K562 (cell line): ENCODE data around the gene FUZ. TPM values are rescaled to one million over a fixed set of nuclear protein-coding genes. Genes with fewer than 3 reads are reported as not detected.

ENCODE experiments used
- BCL6 ChIP-seq: fragments of 250-450 bp; sonication (Bioruptor Pico); IDR thresholded peaks from 2 replicates; pipeline ENCODE4 v1.4.0; 2020
- GATAD2A ChIP-seq: fragments of 450-650 bp; IDR thresholded peaks from 2 replicates; pipeline ENCODE4 v1.6.1; 2017
- HDGF ChIP-seq: fragments of 450-650 bp; IDR thresholded peaks from 2 replicates; pipeline ENCODE4 v1.6.1; 2016
- IRF2 ChIP-seq: sonication (generic); formaldehyde crosslinking; IDR thresholded peaks from 2 replicates; pipeline ENCODE4 v1.8.1; 2022; ENCODE audit warnings: mild to moderate bottlenecking, missing genetic modification reagents
- MYNN ChIP-seq, 2 experiments: sonication (generic); formaldehyde crosslinking in 1 of 2; IDR thresholded peaks; 2 replicates each; pipeline versions ENCODE4 v1.5.0 to v1.6.1; 2016 to 2020; ENCODE audit warnings: antibody characterized with exemption in 1 of 2, missing genetic modification reagents in 1 of 2
- PHF8 ChIP-seq: fragments of 200-600 bp; sonication (generic); IDR thresholded peaks from 2 replicates; pipeline ENCODE4 v1.6.1; 2012; ENCODE audit warnings: mixed run types, mild to moderate bottlenecking, inconsistent platforms, low read length, moderate library complexity, borderline replicate concordance
- POLR2G ChIP-seq: fragments of 200-400 bp; formaldehyde crosslinking; IDR thresholded peaks from 2 replicates; pipeline ENCODE4 v1.6.1; 2017; ENCODE audit warnings: low read depth, mild to moderate bottlenecking, antibody characterized with exemption, low read length, moderate library complexity
- SIN3A ChIP-seq, 2 experiments: fragments of 150-350 bp in 1 of 2; IDR thresholded peaks; 2 replicates each; pipeline ENCODE4 v1.6.1; 2011 to 2016; ENCODE audit warnings: borderline replicate concordance in 2 of 2, low read depth in 2 of 2, low read length in 2 of 2, mild to moderate bottlenecking in 2 of 2, moderate library complexity in 2 of 2; ENCODE audit not compliant: control insufficient read depth in 1 of 2
- SMAD2 ChIP-seq: fragments of 150-350 bp; IDR thresholded peaks from 2 replicates; pipeline ENCODE4 v1.6.1; 2014; ENCODE audit warnings: low read depth, mild to moderate bottlenecking, low read length
- SRSF1 ChIP-seq: fragments of 200-400 bp; formaldehyde crosslinking; IDR thresholded peaks from 2 replicates; pipeline ENCODE4 v1.6.1; 2017; ENCODE audit warnings: mild to moderate bottlenecking, low read depth, low read length, moderate library complexity
- TARDBP ChIP-seq: fragments of 450-650 bp; IDR thresholded peaks from 2 replicates; pipeline ENCODE4 v1.6.1; 2016
- TBL1XR1 ChIP-seq, 2 experiments: IDR thresholded peaks; 2 replicates each; pipeline ENCODE4 v1.6.1; 2012; ENCODE audit warnings: improper control_type of control experiment in 2 of 2, low read length in 2 of 2, mild to moderate bottlenecking in 1 of 2
- XRCC5 ChIP-seq: fragments of 200-400 bp; formaldehyde crosslinking; IDR thresholded peaks from 2 replicates; pipeline ENCODE4 v1.6.1; 2017; ENCODE audit warnings: low read depth, mild to moderate bottlenecking, low read length
- ZKSCAN3 ChIP-seq: fragments of 250-450 bp; sonication (Bioruptor Pico); IDR thresholded peaks from 2 replicates; pipeline ENCODE4 v1.4.0; 2020
- ZNF143 ChIP-seq: sonication (generic); formaldehyde crosslinking; IDR thresholded peaks from 2 replicates; pipeline ENCODE4 v1.9.0; 2022; ENCODE audit warnings: mild to moderate bottlenecking, missing genetic modification reagents
- ZNF263 ChIP-seq: sonication (generic); formaldehyde crosslinking; IDR thresholded peaks from 2 replicates; pipeline ENCODE4 v1.8.0; 2022; ENCODE audit warnings: mild to moderate bottlenecking, missing genetic modification reagents, borderline replicate concordance
- polyA plus RNA-seq, 8 experiments: library from polyadenylated mRNA; depleted of rRNA in 4 of 8; stranded (reverse) in 5 of 8; unstranded in 3 of 8; fragments of >200 nt; fragmentation: Nextera tagmentation in 2 of 8; fragmentation: Illumina TruSeq in 1 of 8; extraction: Ambion mirVana in 2 of 8; extraction: Trizol in 1 of 8; gene quantifications; 2 replicates each; pipeline versions ENCODE4 v1.2.1 to v1.2.3, GENCODE V29; 2011 to 2014; ENCODE audit warnings: inconsistent platforms in 1 of 8, missing spikeins in 1 of 8
- total RNA-seq, 7 experiments: library from RNA; depleted of rRNA in 6 of 7; stranded (reverse); fragments of >200 nt in 6 of 7; fragmentation: Illumina TruSeq in 2 of 7; extraction: Trizol in 2 of 7; gene quantifications; 2 replicates each; pipeline versions ENCODE4 v1.2.1 to v1.2.3, GENCODE V29; 2011 to 2021; ENCODE audit warnings: low replicate concordance in 1 of 7
- TF ChIP-seq, protein P1 (sequence below): IDR thresholded peaks from 2 replicates; pipeline ENCODE4 v1.6.1; 2011; ENCODE audit warnings: borderline replicate concordance, low read depth, mild to moderate bottlenecking, moderate library complexity, low read length; ENCODE audit not compliant: insufficient read depth, poor library complexity, severe bottlenecking
- TF ChIP-seq, protein P2 (sequence below): sonication (generic); formaldehyde crosslinking; IDR thresholded peaks from 2 replicates; pipeline ENCODE4 v1.8.0; 2022; ENCODE audit warnings: mild to moderate bottlenecking, missing genetic modification reagents
- TF ChIP-seq, protein P3 (sequence below): sonication (generic); formaldehyde crosslinking; IDR thresholded peaks from 2 replicates; pipeline ENCODE4 v1.8.1; 2023; ENCODE audit warnings: mild to moderate bottlenecking, missing genetic modification reagents

Gene FUZ
- total and polyA plus RNA-seq, 9 of the 15 experiments (the other 6 are each of a cell fraction or from before 2014, with no cell fraction given), result 0.17 to 7.6 (median 3.6) TPM; not detected in 1

DNA sequence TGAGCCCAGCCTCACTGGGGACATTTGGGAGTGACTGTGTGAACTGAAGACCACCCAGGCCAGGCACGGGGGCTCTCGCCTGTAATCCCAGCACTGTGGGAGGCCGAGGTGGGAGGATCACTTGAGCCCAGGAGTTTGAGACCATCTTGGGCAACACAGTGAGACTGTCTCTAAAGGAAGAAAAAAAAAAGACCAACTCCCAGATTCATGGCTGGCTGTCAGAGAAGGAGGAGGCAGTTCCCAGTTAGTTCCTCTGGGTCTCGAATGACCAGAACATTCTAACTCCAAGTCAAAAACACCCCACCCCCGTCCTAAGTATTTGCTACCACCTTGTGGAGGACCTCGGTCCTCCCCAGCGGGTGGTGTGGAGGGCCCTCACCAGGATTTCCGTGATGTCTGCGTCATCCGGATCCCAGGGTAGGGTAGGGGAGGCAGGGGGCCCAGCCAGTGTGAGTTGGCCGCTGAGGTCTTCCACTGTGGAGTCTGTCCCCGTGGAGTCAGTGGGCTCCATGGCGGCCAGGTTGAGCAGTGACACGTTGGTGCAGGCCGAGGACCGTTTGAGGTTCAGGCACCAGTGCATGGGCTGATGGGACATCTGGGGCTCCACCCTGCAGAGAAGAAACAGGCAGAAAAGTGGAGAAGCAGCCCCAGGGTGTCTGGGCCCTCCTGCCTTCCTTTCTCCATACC is 51.3 kb downstream of the FUZ start (continued):
- TF ChIP-seq PHF8 (peak; percentile 60; the same call in 1 of the 2 replicates), SMAD2 (no peak), ZNF263 (CRISPR knock-in tag) (peak; percentile 90), TBL1XR1 (IDR thresholded peaks at IDR 0.05; ENCODE audit: low read length in 2 of 2) (no peak), XRCC5 (peak; percentile 69; the same call in 1 of the 2 replicates), SRSF1 (no peak), SIN3A (IDR thresholded peaks at IDR 0.05; ENCODE audit: borderline replicate concordance in 2 of 2, control insufficient read depth in 1 of 2, low read depth in 2 of 2, low read length in 2 of 2) (no peak), IRF2 (CRISPR knock-in tag) (no peak), BCL6 (CRISPR knock-in tag) (no peak), ZNF143 (CRISPR knock-in tag) (peak; percentile 43; the same call in 1 of the 2 replicates), MYNN (IDR thresholded peaks at IDR 0.05) (no peak), MYNN (CRISPR knock-in tag; IDR thresholded peaks at IDR 0.05) (no peak), HDGF (peak; percentile 50; the same call in 1 of the 2 replicates), TARDBP (no peak), ZKSCAN3 (CRISPR knock-in tag) (no peak), GATAD2A (peak; percentile 49; the same call in 1 of the 2 replicates), POLR2G (peak; percentile 83)
- TF ChIP-seq, protein P1, sequence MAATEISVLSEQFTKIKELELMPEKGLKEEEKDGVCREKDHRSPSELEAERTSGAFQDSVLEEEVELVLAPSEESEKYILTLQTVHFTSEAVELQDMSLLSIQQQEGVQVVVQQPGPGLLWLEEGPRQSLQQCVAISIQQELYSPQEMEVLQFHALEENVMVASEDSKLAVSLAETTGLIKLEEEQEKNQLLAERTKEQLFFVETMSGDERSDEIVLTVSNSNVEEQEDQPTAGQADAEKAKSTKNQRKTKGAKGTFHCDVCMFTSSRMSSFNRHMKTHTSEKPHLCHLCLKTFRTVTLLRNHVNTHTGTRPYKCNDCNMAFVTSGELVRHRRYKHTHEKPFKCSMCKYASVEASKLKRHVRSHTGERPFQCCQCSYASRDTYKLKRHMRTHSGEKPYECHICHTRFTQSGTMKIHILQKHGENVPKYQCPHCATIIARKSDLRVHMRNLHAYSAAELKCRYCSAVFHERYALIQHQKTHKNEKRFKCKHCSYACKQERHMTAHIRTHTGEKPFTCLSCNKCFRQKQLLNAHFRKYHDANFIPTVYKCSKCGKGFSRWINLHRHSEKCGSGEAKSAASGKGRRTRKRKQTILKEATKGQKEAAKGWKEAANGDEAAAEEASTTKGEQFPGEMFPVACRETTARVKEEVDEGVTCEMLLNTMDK, result peak; percentile 60
- TF ChIP-seq, protein P2, sequence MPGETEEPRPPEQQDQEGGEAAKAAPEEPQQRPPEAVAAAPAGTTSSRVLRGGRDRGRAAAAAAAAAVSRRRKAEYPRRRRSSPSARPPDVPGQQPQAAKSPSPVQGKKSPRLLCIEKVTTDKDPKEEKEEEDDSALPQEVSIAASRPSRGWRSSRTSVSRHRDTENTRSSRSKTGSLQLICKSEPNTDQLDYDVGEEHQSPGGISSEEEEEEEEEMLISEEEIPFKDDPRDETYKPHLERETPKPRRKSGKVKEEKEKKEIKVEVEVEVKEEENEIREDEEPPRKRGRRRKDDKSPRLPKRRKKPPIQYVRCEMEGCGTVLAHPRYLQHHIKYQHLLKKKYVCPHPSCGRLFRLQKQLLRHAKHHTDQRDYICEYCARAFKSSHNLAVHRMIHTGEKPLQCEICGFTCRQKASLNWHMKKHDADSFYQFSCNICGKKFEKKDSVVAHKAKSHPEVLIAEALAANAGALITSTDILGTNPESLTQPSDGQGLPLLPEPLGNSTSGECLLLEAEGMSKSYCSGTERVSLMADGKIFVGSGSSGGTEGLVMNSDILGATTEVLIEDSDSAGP (CRISPR knock-in tag), result no peak
- TF ChIP-seq, protein P3, sequence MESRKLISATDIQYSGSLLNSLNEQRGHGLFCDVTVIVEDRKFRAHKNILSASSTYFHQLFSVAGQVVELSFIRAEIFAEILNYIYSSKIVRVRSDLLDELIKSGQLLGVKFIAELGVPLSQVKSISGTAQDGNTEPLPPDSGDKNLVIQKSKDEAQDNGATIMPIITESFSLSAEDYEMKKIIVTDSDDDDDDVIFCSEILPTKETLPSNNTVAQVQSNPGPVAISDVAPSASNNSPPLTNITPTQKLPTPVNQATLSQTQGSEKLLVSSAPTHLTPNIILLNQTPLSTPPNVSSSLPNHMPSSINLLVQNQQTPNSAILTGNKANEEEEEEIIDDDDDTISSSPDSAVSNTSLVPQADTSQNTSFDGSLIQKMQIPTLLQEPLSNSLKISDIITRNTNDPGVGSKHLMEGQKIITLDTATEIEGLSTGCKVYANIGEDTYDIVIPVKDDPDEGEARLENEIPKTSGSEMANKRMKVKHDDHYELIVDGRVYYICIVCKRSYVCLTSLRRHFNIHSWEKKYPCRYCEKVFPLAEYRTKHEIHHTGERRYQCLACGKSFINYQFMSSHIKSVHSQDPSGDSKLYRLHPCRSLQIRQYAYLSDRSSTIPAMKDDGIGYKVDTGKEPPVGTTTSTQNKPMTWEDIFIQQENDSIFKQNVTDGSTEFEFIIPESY (CRISPR knock-in tag), result peak; percentile 40; the same call in 1 of the 2 replicates
